Panc1 (cell line): ENCODE measurements around the gene SPRR2E.

ENCODE experiments used
- POLR2AphosphoS5 ChIP-seq: IDR thresholded peaks from 2 replicates; pipeline ENCODE4 v1.6.1; 2012; ENCODE audit warnings: mild to moderate bottlenecking, low read depth, low read length, moderate library complexity
- SIN3A ChIP-seq: IDR thresholded peaks from 2 replicates; pipeline ENCODE4 v1.6.1; 2012; ENCODE audit warnings: low read depth, mild to moderate bottlenecking, low read length, moderate library complexity, borderline replicate concordance; ENCODE audit not compliant: insufficient read depth
- TF ChIP-seq, protein P1 (sequence below): fragments of 450-650 bp; IDR thresholded peaks from 2 replicates; pipeline ENCODE4 v1.5.1; 2017; ENCODE audit warnings: mild to moderate bottlenecking
- TF ChIP-seq, protein P2 (sequence below), 2 experiments: IDR thresholded peaks; 2 replicates each; pipeline ENCODE4 v1.6.1; 2011 to 2012; ENCODE audit warnings: low read depth in 2 of 2, control low read depth in 1 of 2, low read length in 1 of 2, mild to moderate bottlenecking in 1 of 2, moderate library complexity in 1 of 2; ENCODE audit not compliant: insufficient read depth in 1 of 2

DNA sequence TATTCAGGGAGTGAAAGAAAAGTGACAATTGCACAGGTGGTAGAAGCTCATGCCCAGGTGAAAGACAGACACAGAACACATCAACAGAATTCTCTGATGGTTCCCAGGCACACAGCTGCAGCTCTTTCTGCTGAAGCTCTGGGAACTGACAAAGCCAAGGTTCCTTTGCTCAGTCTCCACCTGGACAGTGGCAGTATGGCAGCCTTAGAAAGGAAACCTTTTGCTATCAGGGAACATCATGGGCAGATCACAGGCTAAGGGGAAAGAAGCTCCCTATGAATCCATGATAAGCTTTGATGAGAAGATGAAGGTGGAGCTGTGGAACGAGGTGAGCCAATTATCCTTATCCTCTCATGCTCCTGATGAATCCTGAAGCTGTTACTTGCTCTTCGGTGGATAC lies 24.1 kb downstream of the SPRR2E start:
- TF ChIP-seq, protein P1, sequence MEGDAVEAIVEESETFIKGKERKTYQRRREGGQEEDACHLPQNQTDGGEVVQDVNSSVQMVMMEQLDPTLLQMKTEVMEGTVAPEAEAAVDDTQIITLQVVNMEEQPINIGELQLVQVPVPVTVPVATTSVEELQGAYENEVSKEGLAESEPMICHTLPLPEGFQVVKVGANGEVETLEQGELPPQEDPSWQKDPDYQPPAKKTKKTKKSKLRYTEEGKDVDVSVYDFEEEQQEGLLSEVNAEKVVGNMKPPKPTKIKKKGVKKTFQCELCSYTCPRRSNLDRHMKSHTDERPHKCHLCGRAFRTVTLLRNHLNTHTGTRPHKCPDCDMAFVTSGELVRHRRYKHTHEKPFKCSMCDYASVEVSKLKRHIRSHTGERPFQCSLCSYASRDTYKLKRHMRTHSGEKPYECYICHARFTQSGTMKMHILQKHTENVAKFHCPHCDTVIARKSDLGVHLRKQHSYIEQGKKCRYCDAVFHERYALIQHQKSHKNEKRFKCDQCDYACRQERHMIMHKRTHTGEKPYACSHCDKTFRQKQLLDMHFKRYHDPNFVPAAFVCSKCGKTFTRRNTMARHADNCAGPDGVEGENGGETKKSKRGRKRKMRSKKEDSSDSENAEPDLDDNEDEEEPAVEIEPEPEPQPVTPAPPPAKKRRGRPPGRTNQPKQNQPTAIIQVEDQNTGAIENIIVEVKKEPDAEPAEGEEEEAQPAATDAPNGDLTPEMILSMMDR, result no peak
- TF ChIP-seq POLR2AphosphoS5, result no peak
- TF ChIP-seq SIN3A, result no peak
- TF ChIP-seq, protein P2, sequence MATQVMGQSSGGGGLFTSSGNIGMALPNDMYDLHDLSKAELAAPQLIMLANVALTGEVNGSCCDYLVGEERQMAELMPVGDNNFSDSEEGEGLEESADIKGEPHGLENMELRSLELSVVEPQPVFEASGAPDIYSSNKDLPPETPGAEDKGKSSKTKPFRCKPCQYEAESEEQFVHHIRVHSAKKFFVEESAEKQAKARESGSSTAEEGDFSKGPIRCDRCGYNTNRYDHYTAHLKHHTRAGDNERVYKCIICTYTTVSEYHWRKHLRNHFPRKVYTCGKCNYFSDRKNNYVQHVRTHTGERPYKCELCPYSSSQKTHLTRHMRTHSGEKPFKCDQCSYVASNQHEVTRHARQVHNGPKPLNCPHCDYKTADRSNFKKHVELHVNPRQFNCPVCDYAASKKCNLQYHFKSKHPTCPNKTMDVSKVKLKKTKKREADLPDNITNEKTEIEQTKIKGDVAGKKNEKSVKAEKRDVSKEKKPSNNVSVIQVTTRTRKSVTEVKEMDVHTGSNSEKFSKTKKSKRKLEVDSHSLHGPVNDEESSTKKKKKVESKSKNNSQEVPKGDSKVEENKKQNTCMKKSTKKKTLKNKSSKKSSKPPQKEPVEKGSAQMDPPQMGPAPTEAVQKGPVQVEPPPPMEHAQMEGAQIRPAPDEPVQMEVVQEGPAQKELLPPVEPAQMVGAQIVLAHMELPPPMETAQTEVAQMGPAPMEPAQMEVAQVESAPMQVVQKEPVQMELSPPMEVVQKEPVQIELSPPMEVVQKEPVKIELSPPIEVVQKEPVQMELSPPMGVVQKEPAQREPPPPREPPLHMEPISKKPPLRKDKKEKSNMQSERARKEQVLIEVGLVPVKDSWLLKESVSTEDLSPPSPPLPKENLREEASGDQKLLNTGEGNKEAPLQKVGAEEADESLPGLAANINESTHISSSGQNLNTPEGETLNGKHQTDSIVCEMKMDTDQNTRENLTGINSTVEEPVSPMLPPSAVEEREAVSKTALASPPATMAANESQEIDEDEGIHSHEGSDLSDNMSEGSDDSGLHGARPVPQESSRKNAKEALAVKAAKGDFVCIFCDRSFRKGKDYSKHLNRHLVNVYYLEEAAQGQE (IDR thresholded peaks at IDR 0.05; ENCODE audit: insufficient read depth in 1 of 2, low read depth in 2 of 2, low read length in 1 of 2), result no peak
